Stimulated activated CD8-positive, alpha-beta memory T cell treated with anti-CD3 and anti-CD28 coated beads, Interleukin-15, amount 100 ng/mL, for 4 hours (primary cell): ENCODE measurements around the gene TLR2.
A peak's percentile ranks its signal among the peaks of the same experiment; 100 is the strongest.

Experiments
- DNase-seq, 2 donors: peaks; one replicate each; pipeline ENCODE4 v3.0.0-alpha.2; 2020; ENCODE audit warnings: low read depth in 2 of 2

TLR2 gene

GRCh38 chr4:153731239-153731638 is 47.2 kb downstream of the TLR2 start:
- DNase-seq = no peak

- DNase-seq = no peak
These were observed 49.8 kb downstream of the TLR2 start for GRCh38 chr4:153733751-153734448.

- DNase-seq = no peak
These were observed 51.9 kb downstream of the TLR2 start for GRCh38 chr4:153735906-153736461.

- no peak for DNase-seq
These were observed 57.5 kb downstream of the TLR2 start for GRCh38 chr4:153741541-153741940.

- DNase-seq = no peak
These were observed 61.6 kb downstream of the TLR2 start for GRCh38 chr4:153745651-153746050.

GRCh38 chr4:153747406-153747955 is 63.4 kb downstream of the TLR2 start:
- DNase-seq = no peak

- DNase-seq = no peak
These were observed 64.3 kb downstream of the TLR2 start for GRCh38 chr4:153748378-153748777.

- DNase-seq = peak in 1 of 2 donors; percentile 11
These were observed 66.2 kb downstream of the TLR2 start for GRCh38 chr4:153750197-153750817.

GRCh38 chr4:153755186-153755585 is 71.1 kb downstream of the TLR2 start:
- DNase-seq = no peak
